Heart left ventricle (tissue), 16 donors: Measurements from ENCODE around the gene NEU1. TPM values are rescaled to one million over a fixed set of nuclear protein-coding genes. Genes with fewer than 3 reads are reported as not detected.
"Not testable (repeated sequence)": the region's sequence is repeated elsewhere in the genome, so short reads cannot be mapped to it uniquely, and the experiment has no call there.

Experiments used
- ATAC-seq, 4 donors: fragments of 200-7000 bp; cut with Tn5 transposase; one replicate each; pipeline ENCODE4 v1.9.1; 2020 to 2022; ENCODE audit warnings: moderate library complexity in 4 of 4, mild to moderate bottlenecking in 3 of 4, moderate number of reproducible peaks in 1 of 4
- DNase-seq, 5 donors: peaks; one replicate each; pipeline ENCODE4 v3.0.0-alpha.2; 2020
- H3K27ac ChIP-seq, 12 donors: fragments of 200-600 bp; sonication (generic) in 4 of 12; one replicate each; pipeline versions ENCODE4 v1.5.0 to v1.8.0; 2016 to 2022; ENCODE audit warnings: mild to moderate bottlenecking in 2 of 12
- H3K27me3 ChIP-seq, 9 donors: fragments of 200-600 bp; sonication (generic) in 2 of 9; one replicate each; pipeline versions ENCODE4 v1.5.1 to v1.8.0; 2016 to 2022; ENCODE audit warnings: mild to moderate bottlenecking in 3 of 9
- H3K36me3 ChIP-seq, 9 donors: fragments of 200-600 bp; sonication (generic) in 2 of 9; one replicate each; pipeline versions ENCODE4 v1.5.0 to v1.8.0; 2018 to 2022; ENCODE audit warnings: mild to moderate bottlenecking in 2 of 9
- H3K4me1 ChIP-seq, 12 donors: fragments of 200-600 bp; sonication (generic) in 4 of 12; one replicate each; pipeline versions ENCODE4 v1.5.0 to v1.8.0; 2016 to 2022; ENCODE audit warnings: mild to moderate bottlenecking in 3 of 12
- H3K4me3 ChIP-seq, 12 donors: fragments of 200-600 bp; sonication (generic) in 4 of 12; one replicate each; pipeline versions ENCODE4 v1.5.0 to v1.8.0; 2017 to 2022; ENCODE audit warnings: mild to moderate bottlenecking in 9 of 12, moderate library complexity in 4 of 12
- H3K9me3 ChIP-seq, 12 donors: fragments of 200-600 bp; sonication (generic) in 4 of 12; one replicate each; pipeline versions ENCODE4 v1.5.0 to v1.8.0; 2016 to 2022; ENCODE audit warnings: mild to moderate bottlenecking in 1 of 12
- CTCF ChIP-seq, 12 donors: fragments of 200-600 bp; sonication (generic) in 4 of 12; IDR thresholded peaks; one replicate each; pipeline versions ENCODE4 v1.5.0 to v1.8.0; 2018 to 2022; ENCODE audit warnings: antibody characterized with exemption in 12 of 12, mild to moderate bottlenecking in 5 of 12
- POLR2A ChIP-seq, 2 donors: fragments of 450-650 bp; IDR thresholded peaks; one replicate each; pipeline ENCODE4 v1.6.1; 2017; ENCODE audit warnings: antibody characterized with exemption in 2 of 2, mild to moderate bottlenecking in 2 of 2, moderate library complexity in 2 of 2
- WGBS, 4 donors: extraction: QIAGEN DNeasy Blood & Tissue Kit in 2 of 4; methylation state at CpG; one replicate each; pipeline versions ENCODE4 v1.1.5 to v1.1.7; 2013 to 2018; 5-methylcytosine and 5-hydroxymethylcytosine counted together
- intact Hi-C, 10 donors: fragments of 100-400 bp; cut with DNase I; formaldehyde crosslinking; loops; one replicate each; pipeline versions ENCODE4 v1.11.1 to v1.14.2; 2022
- polyA plus RNA-seq, 2 donors: library from polyadenylated mRNA; stranded (reverse); fragments of 200-250 nt; gene quantifications; one replicate each; pipeline ENCODE4 v1.2.3, GENCODE V29; 2013
- total RNA-seq, 9 donors: library from RNA; depleted of rRNA in 2 of 9; stranded (reverse); fragments of >200 nt in 2 of 9; fragmentation: NEBNext Ultra II Directional in 3 of 9; extraction: Animal tissue kit (Norgen Biotek cat#: 25700) in 3 of 9; gene quantifications; one replicate each; pipeline versions ENCODE4 v1.1.0 to v1.2.4, GENCODE V29; 2016 to 2023
- donor health status: ischemic (EF 13 %, LVEDD 7.1; RV severe dilation, severe dysfunction).
- donor health status: healthy with polysubstance abuse.
- donor health status: DM: no; HTN: yes; CAD: no.
- donor health status: DM: no; HTN: no; CAD: no.
- donor health status: ischemic (EF 25% LVEDD 6.9; RV normal size, moderate dysfunction).
- donor health status: ischemic (EF 25% LVEDD 5.7; RV mildly dilated, moderate dysfunction).
- donor health status: healthy.
- donor health status: DM: yes; HTN: yes; CAD: no.
- donor health status: ischemic (EF 35%, LVEDD 5.7; RV mildly dilated, moderate dysfunction).
- donor health status: nonischemic (EF 11% LVEDD 7.7; RV severe dilation, severe dysfunction).
- donor health status: DM: yes; HTN: yes; CAD: no.
- donor health status: PGD.
- donor health status: ischemic (EF 29% LVEDD 5.4; RV normal size, mild dysfunction).
- donor health status: nonischemic (EF 23%, LVEDD 6.1; RV moderate dilation, normal function).

The NEU1 gene
- total and polyA plus RNA-seq, 11 donors: 18.7 to 63.1 (median 27.6) TPM

GRCh38 chr6:31813465-31813849 is 49.2 kb downstream of the NEU1 start:
- intact Hi-C loops: loop anchor here in 2 of 10 donors (5.0 kb wide), 2 partner anchors 76 to 81 kb away; partner anchors contain the start of gene CLIC1 (in 1 of the 2)
- 96 to 97% (median 97%) methylated on average over 7 of the region's 7 CpGs for WGBS, 4 donors
- peaks cover 0 to 4% (median 0%) of the 10 kb centered on the region in 9 donors for H3K36me3 ChIP-seq
- H3K4me3 ChIP-seq: peak overlapping the region in 7 of 12 donors; percentile 60 to 76 (median 71)
- no peak for TF ChIP-seq POLR2A (IDR thresholded peaks at IDR 0.05)
- TF ChIP-seq CTCF (IDR thresholded peaks at IDR 0.05): no peak
- H3K4me1 ChIP-seq: peaks cover 0 to 27% (median 16%) of the 10 kb centered on the region in 12 donors
- H3K27ac ChIP-seq: peak overlapping the region in 11 of 12 donors; percentile 91 to 100 (median 99)
- no peaks in the 10 kb centered on the region for H3K27me3 ChIP-seq
- H3K9me3 ChIP-seq: no peaks in the 10 kb centered on the region
- DNase-seq (no peak), ATAC-seq (no peak)

GRCh38 chr6:31811645-31812044 is 51.0 kb downstream of the NEU1 start:
- no peak for DNase-seq
- H3K9me3 ChIP-seq: no peaks in the 10 kb centered on the region
- no peak overlapping the region for H3K27ac ChIP-seq
- TF ChIP-seq POLR2A (IDR thresholded peaks at IDR 0.05) (no peak), CTCF (IDR thresholded peaks at IDR 0.05) (no peak)
- peaks cover 0 to 22% (median 15%) of the 10 kb centered on the region in 12 donors for H3K4me1 ChIP-seq
- WGBS, 4 donors: 94 to 97% (median 95%) methylated on average over 12 of the region's 12 CpGs
- H3K4me3 ChIP-seq: no peak overlapping the region
- no peak for ATAC-seq
- intact Hi-C loops: loop anchor here in 2 of 10 donors (5.0 kb wide), 2 partner anchors 74 to 79 kb away; partner anchors contain the start of gene CLIC1 (in 1 of the 2)
- H3K36me3 ChIP-seq: peaks cover 0 to 4% (median 0%) of the 10 kb centered on the region in 9 donors
- no peaks in the 10 kb centered on the region for H3K27me3 ChIP-seq

- DNase-seq, ATAC-seq, H3K27me3 ChIP-seq, intact Hi-C loops, H3K27ac ChIP-seq, H3K4me3 ChIP-seq, H3K36me3 ChIP-seq, H3K9me3 ChIP-seq: not testable (repeated sequence)
- 93 to 96% (median 94%) methylated on average over 10 of the region's 10 CpGs for WGBS, 4 donors
- H3K4me1 ChIP-seq: peaks cover 0 to 32% (median 19%) of the 10 kb centered on the region in 12 donors
These were observed 54.0 kb downstream of the NEU1 start for GRCh38 chr6:31808599-31808998.

Other genes starting within 250 kb of the NEU1 start
Only the 30 nearest of the 36 such genes appear.
- 10 to 100 TPM; 15.9 to 29.8 (median 19.5) TPM for gene GPANK1, start 197.8 kb downstream of the NEU1 start, total RNA-seq
- 10 to 100 TPM; 19.5 to 24.5 TPM for gene GPANK1, start 197.8 kb downstream of the NEU1 start, polyA plus RNA-seq
- gene CSNK2B, start 196.7 kb downstream of the NEU1 start, total RNA-seq: 100 to 1,000 TPM; 111 to 323 (median 116) TPM
- gene CSNK2B, start 196.7 kb downstream of the NEU1 start, polyA plus RNA-seq: 100 to 1,000 TPM; 124 to 203 TPM
- gene LY6G5B, start 192.8 kb downstream of the NEU1 start, total RNA-seq: 10 to 100 TPM in 1 of 9 donors, 1 to 10 TPM in 8; 1.4 to 12.0 (median 4.6) TPM
- gene LY6G5B, start 192.8 kb downstream of the NEU1 start, polyA plus RNA-seq: 1 to 10 TPM; 2.1 to 5.3 TPM
- gene LY6G5C, start 181.8 kb downstream of the NEU1 start, total RNA-seq: 1 to 10 TPM; 1.3 to 3.1 (median 2.2) TPM
- gene LY6G5C, start 181.8 kb downstream of the NEU1 start, polyA plus RNA-seq: 1 to 10 TPM; 1.4 to 3.0 TPM
- 10 to 100 TPM; 24.2 to 54.7 (median 27.4) TPM for gene ABHD16A, start 159.5 kb downstream of the NEU1 start, total RNA-seq
- 10 to 100 TPM; 16.5 to 47.8 TPM for gene ABHD16A, start 159.5 kb downstream of the NEU1 start, polyA plus RNA-seq
- gene LY6G6F, start 156.0 kb downstream of the NEU1 start, total RNA-seq: not detected
- gene LY6G6F, start 156.0 kb downstream of the NEU1 start, polyA plus RNA-seq: not detected
- gene LY6G6D, start 147.5 kb downstream of the NEU1 start, total RNA-seq: under 1 TPM in 1 of 9 donors, not detected in 8; 0.75 TPM
- not detected for gene LY6G6D, start 147.5 kb downstream of the NEU1 start, polyA plus RNA-seq
- gene LY6G6C, start 141.1 kb downstream of the NEU1 start, total RNA-seq: under 1 TPM in 1 of 9 donors, not detected in 8; 0.27 TPM
- not detected for gene LY6G6C, start 141.1 kb downstream of the NEU1 start, polyA plus RNA-seq
- gene MPIG6B, start 139.4 kb downstream of the NEU1 start, total RNA-seq: under 1 TPM in 7 of 9 donors, not detected in 2; 0.19 to 1.00 (median 0.42) TPM
- under 1 TPM; 0.17 to 0.23 TPM for gene MPIG6B, start 139.4 kb downstream of the NEU1 start, polyA plus RNA-seq
- gene DDAH2, start 133.5 kb downstream of the NEU1 start, total RNA-seq: 10 to 100 TPM; 42.3 to 69.7 (median 53.2) TPM
- 10 to 100 TPM; 62.1 to 80.5 TPM for gene DDAH2, start 133.5 kb downstream of the NEU1 start, polyA plus RNA-seq
- gene CLIC1, start 126.3 kb downstream of the NEU1 start, total RNA-seq: 100 to 1,000 TPM in 6 of 9 donors, 10 to 100 TPM in 3; 72.5 to 310 (median 124) TPM
- 100 to 1,000 TPM in 1 of 2 donors, 10 to 100 TPM in 1; 68.0 to 392 TPM for gene CLIC1, start 126.3 kb downstream of the NEU1 start, polyA plus RNA-seq
- 1 to 10 TPM in 7 of 9 donors, under 1 TPM in 2; 0.44 to 8.4 (median 1.9) TPM for gene MSH5, start 122.8 kb downstream of the NEU1 start, total RNA-seq
- gene MSH5, start 122.8 kb downstream of the NEU1 start, polyA plus RNA-seq: 1 to 10 TPM; 1.0 to 2.3 TPM
- gene SAPCD1, start 100.2 kb downstream of the NEU1 start, total RNA-seq: 1 to 10 TPM in 1 of 9 donors, under 1 TPM in 2, not detected in 6; 0.73 to 1.5 (median 0.76) TPM
- under 1 TPM; 0.35 to 0.50 TPM for gene SAPCD1, start 100.2 kb downstream of the NEU1 start, polyA plus RNA-seq
- gene VWA7, start 85.5 kb downstream of the NEU1 start, total RNA-seq: 10 to 100 TPM in 7 of 9 donors, 1 to 10 TPM in 2; 8.0 to 25.8 (median 16.1) TPM
- gene VWA7, start 85.5 kb downstream of the NEU1 start, polyA plus RNA-seq: 1 to 10 TPM; 4.0 to 6.2 TPM
- 10 to 100 TPM; 18.6 to 61.8 (median 26.1) TPM for gene VARS1, start 67.1 kb downstream of the NEU1 start, total RNA-seq
- 10 to 100 TPM; 21.9 to 54.6 TPM for gene VARS1, start 67.1 kb downstream of the NEU1 start, polyA plus RNA-seq
- gene LSM2, start 55.9 kb downstream of the NEU1 start, total RNA-seq: 10 to 100 TPM; 22.9 to 37.4 (median 25.9) TPM
- 10 to 100 TPM; 27.5 to 64.7 TPM for gene LSM2, start 55.9 kb downstream of the NEU1 start, polyA plus RNA-seq
- gene HSPA1L, start 47.5 kb downstream of the NEU1 start, total RNA-seq: 1 to 10 TPM; 1.3 to 3.6 (median 1.8) TPM
- gene HSPA1L, start 47.5 kb downstream of the NEU1 start, polyA plus RNA-seq: 1 to 10 TPM in 1 of 2 donors, under 1 TPM in 1; 0.95 to 1.9 TPM
- 100 to 1,000 TPM; 169 to 412 (median 197) TPM for gene HSPA1A, start 47.3 kb downstream of the NEU1 start, total RNA-seq
- 100 to 1,000 TPM; 157 to 179 TPM for gene HSPA1A, start 47.3 kb downstream of the NEU1 start, polyA plus RNA-seq
- gene HSPA1B, start 35.1 kb downstream of the NEU1 start, total RNA-seq: 100 to 1,000 TPM; 120 to 306 (median 146) TPM
- gene HSPA1B, start 35.1 kb downstream of the NEU1 start, polyA plus RNA-seq: 100 to 1,000 TPM in 1 of 2 donors, 10 to 100 TPM in 1; 35.2 to 149 TPM
- gene SLC44A4, start 16.2 kb upstream of the NEU1 start, total RNA-seq: not detected
- gene SLC44A4, start 16.2 kb upstream of the NEU1 start, polyA plus RNA-seq: under 1 TPM in 1 of 2 donors, not detected in 1; 0.07 TPM
- gene EHMT2, start 34.9 kb upstream of the NEU1 start, total RNA-seq: 10 to 100 TPM in 8 of 9 donors, 1 to 10 TPM in 1; 9.0 to 22.1 (median 14.8) TPM
- 10 to 100 TPM; 12.9 to 15.2 TPM for gene EHMT2, start 34.9 kb upstream of the NEU1 start, polyA plus RNA-seq
- gene ZBTB12, start 39.3 kb upstream of the NEU1 start, total RNA-seq: 1 to 10 TPM in 8 of 9 donors, under 1 TPM in 1; 0.99 to 4.3 (median 2.3) TPM
- gene ZBTB12, start 39.3 kb upstream of the NEU1 start, polyA plus RNA-seq: 1 to 10 TPM; 2.2 to 2.8 TPM
- gene C2, start 64.9 kb upstream of the NEU1 start, total RNA-seq: 100 to 1,000 TPM in 1 of 9 donors, 10 to 100 TPM in 1, 1 to 10 TPM in 6, under 1 TPM in 1; 0.69 to 103 (median 5.3) TPM
- gene C2, start 64.9 kb upstream of the NEU1 start, polyA plus RNA-seq: 1 to 10 TPM; 1.0 to 1.3 TPM
- 100 to 1,000 TPM in 1 of 9 donors, 10 to 100 TPM in 1, 1 to 10 TPM in 7; 3.0 to 151 (median 5.3) TPM for gene CFB, start 83.3 kb upstream of the NEU1 start, total RNA-seq
- gene CFB, start 83.3 kb upstream of the NEU1 start, polyA plus RNA-seq: 1 to 10 TPM; 3.7 to 5.4 TPM
- gene NELFE, start 96.2 kb upstream of the NEU1 start, total RNA-seq: 10 to 100 TPM; 37.2 to 82.0 (median 46.4) TPM
- gene NELFE, start 96.2 kb upstream of the NEU1 start, polyA plus RNA-seq: 10 to 100 TPM; 35.4 to 82.0 TPM
- 10 to 100 TPM; 24.5 to 51.8 (median 36.4) TPM for gene SKIC2, start 96.4 kb upstream of the NEU1 start, total RNA-seq
- 10 to 100 TPM; 29.3 to 35.1 TPM for gene SKIC2, start 96.4 kb upstream of the NEU1 start, polyA plus RNA-seq
- gene DXO, start 109.3 kb upstream of the NEU1 start, total RNA-seq: 10 to 100 TPM in 8 of 9 donors, 1 to 10 TPM in 1; 9.4 to 17.8 (median 12.8) TPM
- gene DXO, start 109.3 kb upstream of the NEU1 start, polyA plus RNA-seq: 10 to 100 TPM; 11.3 to 14.3 TPM
- gene C4A, start 119.2 kb upstream of the NEU1 start, total RNA-seq: 100 to 1,000 TPM in 3 of 9 donors, 10 to 100 TPM in 6; 51.6 to 301 (median 82.4) TPM
- 10 to 100 TPM; 34.5 to 34.6 TPM for gene C4A, start 119.2 kb upstream of the NEU1 start, polyA plus RNA-seq
- gene C4B, start 152.0 kb upstream of the NEU1 start, total RNA-seq: 100 to 1,000 TPM in 3 of 9 donors, 10 to 100 TPM in 6; 40.9 to 307 (median 75.7) TPM
- 10 to 100 TPM; 30.8 to 33.0 TPM for gene C4B, start 152.0 kb upstream of the NEU1 start, polyA plus RNA-seq
- gene CYP21A2, start 175.6 kb upstream of the NEU1 start, total RNA-seq: 1 to 10 TPM in 1 of 9 donors, under 1 TPM in 6, not detected in 2; 0.14 to 3.0 (median 0.69) TPM
- 1 to 10 TPM in 1 of 2 donors, under 1 TPM in 1; 0.11 to 1.0 TPM for gene CYP21A2, start 175.6 kb upstream of the NEU1 start, polyA plus RNA-seq